ENCODE results near the gene PTPRCAP.
A peak's percentile ranks its signal among the peaks of the same experiment; 100 is the strongest.

Gene PTPRCAP

DNA sequence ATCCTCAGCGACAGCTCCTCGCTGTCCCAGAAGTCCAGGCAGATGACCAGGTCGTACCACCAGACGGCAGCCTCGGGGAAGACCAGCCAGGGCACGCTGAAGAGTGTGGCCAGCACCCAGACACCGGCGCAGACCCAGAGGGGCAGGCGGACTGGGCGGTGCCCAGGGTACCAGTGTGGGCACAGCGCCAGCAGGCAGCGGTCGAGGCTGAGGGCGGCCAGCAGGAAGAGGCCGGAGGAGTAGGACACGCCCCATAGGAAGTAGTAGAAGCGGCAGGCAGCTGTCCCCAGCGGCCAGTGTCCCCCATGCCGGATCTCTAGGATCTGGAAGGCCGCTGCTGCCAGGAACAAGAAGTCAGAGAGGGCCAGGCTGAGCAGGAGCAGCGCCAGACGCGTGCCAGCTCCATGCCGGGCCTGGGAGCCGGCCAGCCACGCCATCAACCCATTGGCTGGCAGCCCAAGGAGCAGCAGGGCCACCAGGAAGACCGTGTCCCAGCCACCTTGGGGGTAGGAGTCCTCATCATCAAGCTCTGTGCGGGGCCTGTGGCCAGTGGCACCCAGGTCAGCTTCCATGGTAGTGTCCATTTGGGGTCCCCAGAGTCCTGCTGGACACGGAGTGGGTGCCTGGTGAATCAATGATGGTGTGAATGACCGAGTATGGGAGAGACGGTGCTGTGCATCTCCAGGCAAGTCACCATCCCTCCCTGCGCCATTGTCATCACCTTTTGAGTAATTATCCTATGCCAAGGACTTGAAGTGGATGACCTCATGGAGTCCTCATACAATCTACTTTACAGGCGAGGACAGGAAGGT, 14.9 kb upstream of the PTPRCAP start, which contains the start of gene GPR152:
Gene GPR152, minus strand, starts transcription at position 589 of the 812 bp plus-strand sequence. Its CDS starts 5 bp downstream, at position 584.
- H3K27ac ChIP-seq (ENCODE audit: insufficient read depth, low read depth, low read length, poor library complexity, severe bottlenecking): no peak within 1 kb of the TSS

DNA sequence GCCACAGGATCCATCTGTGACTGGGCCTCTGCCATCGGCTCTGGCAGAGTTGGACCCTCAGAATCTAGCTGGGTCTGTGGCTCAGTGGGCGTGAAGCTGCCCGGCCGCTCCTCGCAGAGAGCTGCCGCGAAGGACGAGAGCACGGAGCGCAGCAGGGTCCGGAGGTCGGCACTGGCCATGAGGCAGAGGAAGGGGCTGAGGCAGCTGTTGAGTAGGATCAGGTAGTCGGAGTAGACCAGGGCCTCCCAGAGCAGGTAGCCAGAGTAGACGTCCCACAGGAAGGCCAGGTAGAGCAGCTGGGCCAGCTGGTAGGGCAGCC, 14.1 kb upstream of the PTPRCAP start:
- Histone ChIP-seq H3K36me3 (ENCODE audit: control insufficient read depth, insufficient read depth, low read length) (no peaks in the 10 kb centered on the region), H3K27ac (ENCODE audit: insufficient read depth, low read depth, low read length, poor library complexity, severe bottlenecking) (no peak overlapping the region), H3K27me3 (ENCODE audit: control insufficient read depth, insufficient read depth, low read length, poor library complexity, severe bottlenecking) (no peaks in the 10 kb centered on the region), H3K4me3 (ENCODE audit: insufficient read depth, low read depth, low read length) (no peak overlapping the region), H3K4me1 (ENCODE audit: control insufficient read depth, insufficient read depth, low read length) (peaks cover 5% of the 10 kb centered on the region), H3K9me3 (ENCODE audit: control insufficient read depth, low read length) (no peaks in the 10 kb centered on the region)
- WGBS, 2 experiments: 92 to 94% methylated on average over 14 of the region's 14 CpGs

More for the DNA sequence above, 14.9 kb upstream of the PTPRCAP start, which contains the start of gene GPR152:
- no peaks in the 10 kb centered on the region for H3K27me3 ChIP-seq (ENCODE audit: control insufficient read depth, insufficient read depth, low read length, poor library complexity, severe bottlenecking)
- peaks cover 5% of the 10 kb centered on the region for H3K4me1 ChIP-seq (ENCODE audit: control insufficient read depth, insufficient read depth, low read length)
- H3K9me3 ChIP-seq (ENCODE audit: control insufficient read depth, low read length): no peaks in the 10 kb centered on the region
- H3K36me3 ChIP-seq (ENCODE audit: control insufficient read depth, insufficient read depth, low read length): no peaks in the 10 kb centered on the region
- 94 to 95% methylated on average over 33 of the region's 33 CpGs for WGBS, 2 experiments
- no peak within 1 kb of the TSS for H3K4me3 ChIP-seq (ENCODE audit: insufficient read depth, low read depth, low read length)

DNA sequence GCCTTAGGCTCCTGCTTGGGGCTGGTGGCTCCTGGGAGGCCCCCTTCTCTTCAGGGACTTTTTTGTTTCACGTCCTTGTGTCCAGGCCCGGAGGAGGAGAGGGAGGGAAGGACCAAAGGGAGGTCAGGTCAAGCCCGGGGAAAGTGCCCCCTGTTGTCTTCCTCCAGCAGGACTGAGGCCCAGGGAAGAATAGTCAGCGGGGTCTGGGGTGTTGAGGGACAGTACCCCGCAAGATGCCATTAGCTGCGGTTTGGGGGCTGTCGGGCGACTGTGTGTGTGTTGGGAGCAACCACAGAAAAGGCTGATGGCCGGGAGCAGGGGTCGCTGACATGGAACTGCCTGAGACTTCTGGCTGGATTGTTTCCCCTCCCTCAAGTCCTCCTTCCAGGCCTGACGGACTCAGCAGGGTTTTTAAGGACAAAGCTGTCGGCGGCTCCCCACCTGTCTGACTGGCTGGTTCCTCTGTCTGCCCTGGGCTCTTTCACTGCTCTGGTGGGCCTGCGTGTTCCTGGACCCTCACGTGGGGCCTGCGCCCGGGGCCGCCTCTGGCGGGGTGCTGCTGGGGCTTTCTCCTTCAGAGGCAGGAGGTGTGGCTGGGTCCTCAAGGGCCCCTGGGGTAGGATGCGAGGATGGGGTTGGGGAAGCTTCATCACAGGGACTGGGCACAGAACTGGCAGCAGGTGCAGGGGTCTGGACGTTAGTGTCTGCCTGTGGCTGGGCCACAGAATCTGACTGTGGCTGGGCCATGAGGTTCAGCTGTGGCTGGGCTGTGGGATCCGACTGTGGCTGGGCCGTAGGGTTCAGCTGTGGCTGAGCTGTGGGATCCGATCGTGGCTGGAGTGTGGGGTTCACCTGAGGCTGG, 13.5 kb upstream of the PTPRCAP start:
- WGBS, 2 experiments: 83% methylated on average over 25 of the region's 25 CpGs
- no peaks in the 10 kb centered on the region for H3K36me3 ChIP-seq (ENCODE audit: control insufficient read depth, insufficient read depth, low read length)
- no peaks in the 10 kb centered on the region for H3K27me3 ChIP-seq (ENCODE audit: control insufficient read depth, insufficient read depth, low read length, poor library complexity, severe bottlenecking)
- H3K27ac ChIP-seq (ENCODE audit: insufficient read depth, low read depth, low read length, poor library complexity, severe bottlenecking): no peak overlapping the region
- no peaks in the 10 kb centered on the region for H3K9me3 ChIP-seq (ENCODE audit: control insufficient read depth, low read length)
- peaks cover 5% of the 10 kb centered on the region for H3K4me1 ChIP-seq (ENCODE audit: control insufficient read depth, insufficient read depth, low read length)
- no peak overlapping the region for H3K4me3 ChIP-seq (ENCODE audit: insufficient read depth, low read depth, low read length)

DNA sequence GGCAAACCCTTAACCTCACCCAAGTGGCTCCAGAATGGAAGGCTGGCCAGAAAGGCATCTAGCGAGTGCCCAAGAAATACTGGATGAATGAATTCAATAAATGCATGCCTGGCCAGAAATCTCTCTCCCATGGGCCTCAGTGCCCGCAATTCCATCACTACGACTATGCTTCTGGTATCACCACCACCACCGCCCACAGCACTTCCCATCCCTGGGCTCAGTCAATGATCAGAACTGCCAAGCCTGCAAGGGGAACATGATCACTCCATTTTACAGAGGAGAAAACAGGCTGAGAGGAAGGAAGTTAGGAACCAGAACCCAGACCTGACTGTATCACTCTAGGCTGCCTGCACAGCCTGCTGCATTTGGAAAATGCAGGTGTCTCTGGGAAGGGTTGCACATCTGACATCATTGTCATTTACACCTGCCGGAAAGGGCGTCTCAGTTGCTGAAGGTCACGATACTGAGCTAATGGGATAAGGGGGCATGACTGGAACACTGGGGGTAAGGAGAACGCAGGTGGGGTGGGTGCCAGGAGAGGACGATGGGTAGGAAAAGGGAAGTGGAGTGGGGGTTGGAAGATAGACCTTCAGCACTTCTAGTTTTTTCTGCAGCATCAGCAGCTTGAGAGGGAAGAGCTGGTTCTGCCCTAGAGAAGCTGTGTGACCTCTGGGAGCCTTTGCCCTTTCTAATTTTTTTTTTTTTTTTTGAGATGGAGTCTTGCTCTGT, 11.8 kb upstream of the PTPRCAP start:
- peaks cover 5% of the 10 kb centered on the region for H3K4me1 ChIP-seq (ENCODE audit: control insufficient read depth, insufficient read depth, low read length)
- H3K27me3 ChIP-seq (ENCODE audit: control insufficient read depth, insufficient read depth, low read length, poor library complexity, severe bottlenecking): no peaks in the 10 kb centered on the region
- no peak overlapping the region for H3K4me3 ChIP-seq (ENCODE audit: insufficient read depth, low read depth, low read length)
- no peak overlapping the region for H3K27ac ChIP-seq (ENCODE audit: insufficient read depth, low read depth, low read length, poor library complexity, severe bottlenecking)
- WGBS, 2 experiments: 90 to 95% methylated on average over 9 of the region's 9 CpGs
- H3K36me3 ChIP-seq (ENCODE audit: control insufficient read depth, insufficient read depth, low read length): no peaks in the 10 kb centered on the region
- H3K9me3 ChIP-seq (ENCODE audit: control insufficient read depth, low read length): no peaks in the 10 kb centered on the region

DNA sequence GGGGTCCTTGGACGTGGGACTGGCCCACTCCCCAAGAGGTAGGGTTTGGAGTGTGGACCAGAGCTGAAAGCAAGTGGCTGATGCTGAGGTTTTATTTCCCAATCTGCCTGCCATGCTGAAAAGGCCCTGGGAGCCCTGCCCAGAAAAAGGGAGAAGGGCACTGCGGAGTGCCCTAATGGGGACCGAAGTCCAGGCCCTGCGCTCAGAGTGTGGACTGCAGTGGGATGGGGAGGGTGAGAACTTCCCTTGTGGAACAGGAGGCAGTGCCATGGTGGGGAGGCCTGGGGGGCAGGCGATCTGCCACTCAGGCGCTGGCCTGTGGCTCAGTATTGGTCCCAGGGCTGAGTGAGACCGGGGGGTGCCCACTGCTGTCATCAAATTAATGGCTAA, 10.7 kb upstream of the PTPRCAP start:
- H3K4me3 ChIP-seq (ENCODE audit: insufficient read depth, low read depth, low read length): no peak overlapping the region
- 95% methylated on average over 7 of the region's 7 CpGs for WGBS, 2 experiments
- H3K27ac ChIP-seq (ENCODE audit: insufficient read depth, low read depth, low read length, poor library complexity, severe bottlenecking): no peak overlapping the region
- H3K27me3 ChIP-seq (ENCODE audit: control insufficient read depth, insufficient read depth, low read length, poor library complexity, severe bottlenecking): no peaks in the 10 kb centered on the region
- peaks cover 5% of the 10 kb centered on the region for H3K4me1 ChIP-seq (ENCODE audit: control insufficient read depth, insufficient read depth, low read length)
- no peaks in the 10 kb centered on the region for H3K9me3 ChIP-seq (ENCODE audit: control insufficient read depth, low read length)
- H3K36me3 ChIP-seq (ENCODE audit: control insufficient read depth, insufficient read depth, low read length): no peaks in the 10 kb centered on the region

DNA sequence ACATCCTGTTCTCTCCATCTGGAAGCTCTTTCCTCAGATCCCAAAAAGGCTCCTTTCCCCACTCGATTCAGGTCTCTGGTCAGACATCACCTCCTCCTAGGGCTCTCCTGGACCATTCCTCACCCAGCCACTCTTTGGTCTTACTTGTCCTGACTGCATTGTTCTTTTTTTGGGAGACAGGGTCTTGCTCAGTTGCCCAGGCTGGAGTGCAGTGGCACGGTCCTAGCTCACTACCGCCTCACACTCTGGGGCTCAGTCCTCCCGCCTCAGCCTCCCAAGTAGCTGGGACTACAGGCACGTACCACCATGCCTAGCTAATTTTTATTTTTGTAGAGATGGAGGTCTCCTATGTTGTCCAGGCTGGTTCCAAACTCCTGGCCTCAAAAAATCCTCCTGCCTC, 8.0 kb upstream of the PTPRCAP start:
- Histone ChIP-seq H3K4me3 (ENCODE audit: insufficient read depth, low read depth, low read length) (no peak overlapping the region), H3K4me1 (ENCODE audit: control insufficient read depth, insufficient read depth, low read length) (peaks cover 4% of the 10 kb centered on the region), H3K36me3 (ENCODE audit: control insufficient read depth, insufficient read depth, low read length) (no peaks in the 10 kb centered on the region), H3K27me3 (ENCODE audit: control insufficient read depth, insufficient read depth, low read length, poor library complexity, severe bottlenecking) (no peaks in the 10 kb centered on the region), H3K27ac (ENCODE audit: insufficient read depth, low read depth, low read length, poor library complexity, severe bottlenecking) (no peak overlapping the region), H3K9me3 (ENCODE audit: control insufficient read depth, low read length) (no peaks in the 10 kb centered on the region)
- WGBS, 2 experiments: 86 to 90% methylated on average over 5 of the region's 5 CpGs

DNA sequence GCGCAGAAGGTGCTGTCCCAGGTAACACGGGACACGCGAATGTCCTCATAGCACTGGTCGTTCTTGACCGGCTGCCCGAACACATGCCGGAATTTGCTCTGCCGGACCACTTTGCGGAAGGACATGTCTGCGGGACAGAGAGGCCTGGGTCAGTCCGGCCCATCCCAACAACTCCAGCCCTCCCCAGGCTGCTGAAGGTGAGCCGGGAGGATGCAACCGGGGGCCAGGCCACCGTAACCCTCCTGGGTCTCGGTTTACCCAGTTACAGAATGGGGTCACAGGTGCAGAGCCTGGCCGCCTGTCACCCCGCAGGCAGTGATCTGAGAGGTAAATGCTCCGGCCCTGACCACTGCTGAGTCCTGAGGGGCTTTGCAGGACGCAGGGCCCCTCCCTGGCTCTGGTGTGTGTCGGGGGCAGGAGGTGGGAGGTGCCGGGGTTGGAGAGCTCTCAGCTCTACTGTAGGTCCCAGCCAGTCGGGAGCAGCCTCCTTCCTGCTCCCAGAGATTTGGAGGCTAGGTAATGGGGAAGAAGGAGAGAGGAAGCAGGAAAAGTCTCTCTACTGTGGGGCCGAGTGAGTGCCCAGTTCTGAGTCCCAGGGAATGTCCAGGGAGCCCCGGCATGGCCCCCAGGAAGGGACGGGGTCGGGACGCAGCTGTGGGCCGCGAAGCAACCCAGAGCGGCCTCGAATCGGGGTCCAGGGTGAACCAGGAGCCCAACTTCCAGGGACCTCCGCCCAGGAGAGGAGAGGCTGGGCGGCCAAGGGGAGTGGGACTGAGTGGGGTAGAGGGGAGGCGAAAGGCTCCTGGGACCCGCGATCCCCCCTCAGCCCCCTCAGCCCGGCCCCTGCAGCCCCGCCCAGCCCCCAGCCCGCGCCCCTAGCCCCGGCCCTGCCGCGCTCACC, 5.3 kb upstream of the PTPRCAP start:
- Histone ChIP-seq H3K4me1 (ENCODE audit: control insufficient read depth, insufficient read depth, low read length) (peaks cover 4% of the 10 kb centered on the region), H3K27ac (ENCODE audit: insufficient read depth, low read depth, low read length, poor library complexity, severe bottlenecking) (no peak overlapping the region), H3K36me3 (ENCODE audit: control insufficient read depth, insufficient read depth, low read length) (no peaks in the 10 kb centered on the region), H3K9me3 (ENCODE audit: control insufficient read depth, low read length) (no peaks in the 10 kb centered on the region), H3K4me3 (ENCODE audit: insufficient read depth, low read depth, low read length) (peak overlapping the region; percentile 84), H3K27me3 (ENCODE audit: control insufficient read depth, insufficient read depth, low read length, poor library complexity, severe bottlenecking) (no peaks in the 10 kb centered on the region)
- 38 to 40% methylated on average over 45 of the region's 45 CpGs for WGBS, 2 experiments

DNA sequence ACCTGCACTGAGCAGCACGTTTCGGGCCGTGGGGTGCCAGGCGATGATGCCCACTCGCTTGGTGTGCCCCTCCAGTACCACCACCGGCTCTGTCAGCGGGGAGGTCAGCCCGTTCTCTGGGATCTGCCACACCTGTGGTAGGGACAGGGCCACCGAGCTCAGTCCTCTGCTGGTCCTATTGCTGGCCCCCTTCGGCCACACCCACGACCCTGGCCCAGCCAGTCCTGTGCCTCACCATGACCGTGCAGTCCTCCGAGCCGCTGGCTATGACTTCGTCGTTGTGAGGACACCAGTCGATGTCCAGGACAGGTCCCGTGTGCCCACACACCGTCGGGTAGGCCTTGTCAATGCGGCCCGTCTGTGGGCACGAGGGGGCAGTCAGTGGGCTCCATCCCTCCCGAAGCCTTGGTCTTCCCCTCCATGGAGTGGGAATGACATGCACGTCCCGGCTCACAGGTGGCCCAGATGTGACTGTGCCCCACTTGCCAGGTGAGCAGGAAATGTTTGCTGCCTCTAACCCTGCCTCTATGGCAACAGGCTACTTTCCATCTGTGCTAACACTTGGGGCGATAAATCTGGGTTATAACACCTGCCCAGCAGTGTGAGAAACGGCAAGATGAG, 4.4 kb upstream of the PTPRCAP start:
- Histone ChIP-seq H3K27ac (ENCODE audit: insufficient read depth, low read depth, low read length, poor library complexity, severe bottlenecking) (no peak overlapping the region), H3K4me3 (ENCODE audit: insufficient read depth, low read depth, low read length) (no peak overlapping the region), H3K9me3 (ENCODE audit: control insufficient read depth, low read length) (no peaks in the 10 kb centered on the region), H3K36me3 (ENCODE audit: control insufficient read depth, insufficient read depth, low read length) (no peaks in the 10 kb centered on the region), H3K27me3 (ENCODE audit: control insufficient read depth, insufficient read depth, low read length, poor library complexity, severe bottlenecking) (no peaks in the 10 kb centered on the region), H3K4me1 (ENCODE audit: control insufficient read depth, insufficient read depth, low read length) (peaks cover 4% of the 10 kb centered on the region)
- whole genome bisulfite sequencing, 2 experiments: 94 to 95% methylated on average over 28 of the region's 28 CpGs

DNA sequence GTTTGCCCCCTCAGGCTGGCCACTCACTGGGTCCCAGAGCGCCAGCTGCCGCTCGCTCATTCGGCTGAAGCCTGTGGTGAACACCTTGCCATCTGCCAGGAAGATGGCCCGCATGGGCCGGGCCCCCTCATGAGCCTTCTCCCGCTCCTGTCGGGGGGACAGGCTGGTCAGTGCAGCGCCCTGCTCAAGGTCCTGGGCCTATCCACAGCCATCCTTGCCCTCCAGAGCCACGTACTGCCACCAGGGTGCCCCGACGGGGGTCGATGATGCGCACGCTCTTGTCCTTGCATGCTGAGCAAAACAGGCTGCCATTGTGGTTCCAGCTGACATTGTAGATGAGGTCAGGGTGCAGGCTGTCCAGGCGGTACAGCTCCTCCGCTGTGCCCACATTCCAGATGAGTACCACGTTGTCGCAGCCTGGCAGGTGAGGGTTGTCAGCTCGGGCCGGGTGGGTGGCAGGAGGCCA, 3.6 kb upstream of the PTPRCAP start:
- Histone ChIP-seq H3K9me3 (ENCODE audit: control insufficient read depth, low read length) (no peaks in the 10 kb centered on the region), H3K36me3 (ENCODE audit: control insufficient read depth, insufficient read depth, low read length) (no peaks in the 10 kb centered on the region), H3K27ac (ENCODE audit: insufficient read depth, low read depth, low read length, poor library complexity, severe bottlenecking) (no peak overlapping the region), H3K4me3 (ENCODE audit: insufficient read depth, low read depth, low read length) (no peak overlapping the region), H3K27me3 (ENCODE audit: control insufficient read depth, insufficient read depth, low read length, poor library complexity, severe bottlenecking) (no peaks in the 10 kb centered on the region), H3K4me1 (ENCODE audit: control insufficient read depth, insufficient read depth, low read length) (peaks cover 4% of the 10 kb centered on the region)
- 95% methylated on average over 21 of the region's 21 CpGs for WGBS, 2 experiments
